Heart left ventricle (tissue), 13 donors: Measurements from ENCODE around the gene TDO2.

ENCODE experiments used
- POLR2A ChIP-seq, 2 donors: fragments of 450-650 bp; IDR thresholded peaks; one replicate each; pipeline ENCODE4 v1.6.1; 2017; ENCODE audit warnings: antibody characterized with exemption in 2 of 2, mild to moderate bottlenecking in 2 of 2, moderate library complexity in 2 of 2
- TF ChIP-seq, protein P1 (sequence below), 12 donors: fragments of 200-600 bp; sonication (generic) in 4 of 12; IDR thresholded peaks; one replicate each; pipeline versions ENCODE4 v1.5.0 to v1.8.0; 2018 to 2022; ENCODE audit warnings: antibody characterized with exemption in 12 of 12, mild to moderate bottlenecking in 5 of 12
- donor health status: ischemic (EF 13 %, LVEDD 7.1; RV severe dilation, severe dysfunction).
- donor health status: DM: no; HTN: yes; CAD: no.
- donor health status: DM: no; HTN: no; CAD: no.
- donor health status: ischemic (EF 25% LVEDD 6.9; RV normal size, moderate dysfunction).
- donor health status: ischemic (EF 25% LVEDD 5.7; RV mildly dilated, moderate dysfunction).
- donor health status: ischemic (EF 35%, LVEDD 5.7; RV mildly dilated, moderate dysfunction).
- donor health status: nonischemic (EF 11% LVEDD 7.7; RV severe dilation, severe dysfunction).
- donor health status: DM: yes; HTN: yes; CAD: no.
- donor health status: PGD.
- donor health status: ischemic (EF 29% LVEDD 5.4; RV normal size, mild dysfunction).
- donor health status: nonischemic (EF 23%, LVEDD 6.1; RV moderate dilation, normal function).

DNA sequence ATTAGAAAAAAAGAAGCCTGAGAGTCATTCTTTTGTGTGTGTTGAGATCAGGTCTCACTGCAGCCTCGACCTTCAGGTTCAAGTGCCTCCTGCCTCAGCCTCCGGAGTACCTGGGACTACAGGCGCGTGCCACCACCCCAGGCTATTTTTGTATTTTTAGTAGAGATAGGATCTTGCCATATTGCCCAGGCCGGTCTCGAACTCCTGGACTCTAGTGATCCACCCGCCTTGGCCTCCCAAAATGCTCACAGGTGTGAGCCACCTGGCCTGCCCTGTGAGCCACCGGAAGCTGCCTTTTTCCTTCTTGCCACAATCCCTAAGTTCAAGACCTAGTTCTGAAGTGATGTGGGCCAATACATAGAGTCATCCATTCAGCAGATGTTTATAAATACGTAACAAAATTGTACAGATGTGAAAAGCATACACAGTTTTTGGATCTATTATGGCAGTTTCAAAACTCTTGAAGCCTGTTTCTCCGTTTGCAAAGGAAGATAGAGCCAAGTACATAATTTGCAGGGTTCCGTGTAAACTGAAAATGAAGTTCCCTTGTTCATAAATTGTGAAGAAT is 50.7 kb downstream of the TDO2 start:
- TF ChIP-seq, protein P1, sequence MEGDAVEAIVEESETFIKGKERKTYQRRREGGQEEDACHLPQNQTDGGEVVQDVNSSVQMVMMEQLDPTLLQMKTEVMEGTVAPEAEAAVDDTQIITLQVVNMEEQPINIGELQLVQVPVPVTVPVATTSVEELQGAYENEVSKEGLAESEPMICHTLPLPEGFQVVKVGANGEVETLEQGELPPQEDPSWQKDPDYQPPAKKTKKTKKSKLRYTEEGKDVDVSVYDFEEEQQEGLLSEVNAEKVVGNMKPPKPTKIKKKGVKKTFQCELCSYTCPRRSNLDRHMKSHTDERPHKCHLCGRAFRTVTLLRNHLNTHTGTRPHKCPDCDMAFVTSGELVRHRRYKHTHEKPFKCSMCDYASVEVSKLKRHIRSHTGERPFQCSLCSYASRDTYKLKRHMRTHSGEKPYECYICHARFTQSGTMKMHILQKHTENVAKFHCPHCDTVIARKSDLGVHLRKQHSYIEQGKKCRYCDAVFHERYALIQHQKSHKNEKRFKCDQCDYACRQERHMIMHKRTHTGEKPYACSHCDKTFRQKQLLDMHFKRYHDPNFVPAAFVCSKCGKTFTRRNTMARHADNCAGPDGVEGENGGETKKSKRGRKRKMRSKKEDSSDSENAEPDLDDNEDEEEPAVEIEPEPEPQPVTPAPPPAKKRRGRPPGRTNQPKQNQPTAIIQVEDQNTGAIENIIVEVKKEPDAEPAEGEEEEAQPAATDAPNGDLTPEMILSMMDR (IDR thresholded peaks at IDR 0.05) = no peak
- TF ChIP-seq POLR2A (IDR thresholded peaks at IDR 0.05) = no peak
